ENCODE measurements around the gene PTPN23.
"Not testable (repeated sequence)": the region's sequence is repeated elsewhere in the genome, so short reads cannot be mapped to it uniquely, and the experiment has no call there.

The PTPN23 gene

DNA sequence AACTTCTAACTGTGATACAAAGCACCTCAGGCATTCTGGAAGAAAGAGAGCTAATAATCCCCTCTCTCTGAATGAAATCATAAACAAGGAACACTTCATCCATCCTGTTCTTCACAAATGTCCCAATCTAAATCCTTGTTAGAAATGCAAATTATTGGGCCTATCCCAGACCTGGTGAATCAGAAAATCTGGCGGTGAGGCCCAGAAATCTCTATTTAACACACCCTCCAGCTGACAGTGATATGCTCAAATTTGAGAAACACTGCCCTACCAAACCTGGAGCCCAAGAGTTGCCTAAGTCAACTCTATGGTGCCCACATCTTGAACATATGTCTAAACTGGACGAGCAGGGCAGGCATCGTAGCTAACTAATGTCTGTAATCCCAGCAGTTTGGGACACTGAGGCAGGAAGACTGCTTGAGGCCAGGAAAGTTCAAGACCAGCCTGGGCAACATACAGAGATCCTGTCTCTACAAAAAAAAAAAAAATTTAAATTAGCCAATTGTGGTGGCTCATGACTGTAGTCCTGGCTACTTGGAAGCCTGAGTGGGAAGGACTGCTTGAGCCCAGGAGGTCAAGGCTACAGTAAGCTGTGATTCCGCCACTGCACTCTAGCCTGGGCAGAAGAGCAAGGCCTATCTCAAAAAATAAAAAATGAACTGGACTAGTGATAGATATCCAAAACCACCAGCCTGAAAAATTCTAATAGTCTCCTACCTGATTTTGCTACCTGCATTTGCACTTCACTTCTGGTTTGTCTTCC, 71.8 kb downstream of the PTPN23 start:
- no peak for FAIRE-seq
- TF ChIP-seq, protein P1, sequence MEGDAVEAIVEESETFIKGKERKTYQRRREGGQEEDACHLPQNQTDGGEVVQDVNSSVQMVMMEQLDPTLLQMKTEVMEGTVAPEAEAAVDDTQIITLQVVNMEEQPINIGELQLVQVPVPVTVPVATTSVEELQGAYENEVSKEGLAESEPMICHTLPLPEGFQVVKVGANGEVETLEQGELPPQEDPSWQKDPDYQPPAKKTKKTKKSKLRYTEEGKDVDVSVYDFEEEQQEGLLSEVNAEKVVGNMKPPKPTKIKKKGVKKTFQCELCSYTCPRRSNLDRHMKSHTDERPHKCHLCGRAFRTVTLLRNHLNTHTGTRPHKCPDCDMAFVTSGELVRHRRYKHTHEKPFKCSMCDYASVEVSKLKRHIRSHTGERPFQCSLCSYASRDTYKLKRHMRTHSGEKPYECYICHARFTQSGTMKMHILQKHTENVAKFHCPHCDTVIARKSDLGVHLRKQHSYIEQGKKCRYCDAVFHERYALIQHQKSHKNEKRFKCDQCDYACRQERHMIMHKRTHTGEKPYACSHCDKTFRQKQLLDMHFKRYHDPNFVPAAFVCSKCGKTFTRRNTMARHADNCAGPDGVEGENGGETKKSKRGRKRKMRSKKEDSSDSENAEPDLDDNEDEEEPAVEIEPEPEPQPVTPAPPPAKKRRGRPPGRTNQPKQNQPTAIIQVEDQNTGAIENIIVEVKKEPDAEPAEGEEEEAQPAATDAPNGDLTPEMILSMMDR (IDR thresholded peaks at IDR 0.05; ENCODE audit: insufficient read depth, missing control alignments): no peak
- no peak for DNase-seq (ENCODE audit: insufficient read length, low spot score)

DNA sequence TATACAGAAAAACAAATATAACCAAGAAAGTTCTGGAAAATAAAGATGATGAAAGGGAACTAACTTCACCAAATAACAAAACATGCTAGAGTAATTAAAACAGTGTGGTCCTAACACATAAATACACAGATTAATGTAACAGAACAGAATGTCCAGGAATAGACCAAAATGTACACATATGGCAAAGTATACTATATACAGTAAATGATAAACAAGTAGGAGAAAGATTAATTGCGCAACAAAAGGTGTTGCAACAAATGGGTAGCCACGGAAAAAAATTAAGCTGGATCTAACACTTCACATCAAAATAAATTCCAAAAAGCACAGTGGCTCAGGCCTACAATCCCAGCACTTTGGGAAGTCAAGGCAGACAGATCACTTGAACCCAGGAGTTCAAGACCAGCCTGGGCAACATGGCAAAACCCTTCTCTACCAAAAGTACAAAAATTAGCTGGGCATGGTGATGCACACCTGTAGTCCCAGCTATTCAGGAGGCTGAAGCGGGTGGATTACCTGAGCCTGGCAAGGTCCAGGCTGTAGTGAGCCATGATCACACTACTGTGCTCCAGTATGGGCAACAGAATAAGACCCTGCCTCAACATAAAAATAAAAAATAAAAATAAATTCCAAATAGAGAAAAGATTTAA, 75.1 kb downstream of the PTPN23 start:
- no peak for DNase-seq (ENCODE audit: insufficient read length, low spot score)
- TF ChIP-seq, protein P1 (IDR thresholded peaks at IDR 0.05; ENCODE audit: insufficient read depth, missing control alignments): no peak
- FAIRE-seq: no peak

DNA sequence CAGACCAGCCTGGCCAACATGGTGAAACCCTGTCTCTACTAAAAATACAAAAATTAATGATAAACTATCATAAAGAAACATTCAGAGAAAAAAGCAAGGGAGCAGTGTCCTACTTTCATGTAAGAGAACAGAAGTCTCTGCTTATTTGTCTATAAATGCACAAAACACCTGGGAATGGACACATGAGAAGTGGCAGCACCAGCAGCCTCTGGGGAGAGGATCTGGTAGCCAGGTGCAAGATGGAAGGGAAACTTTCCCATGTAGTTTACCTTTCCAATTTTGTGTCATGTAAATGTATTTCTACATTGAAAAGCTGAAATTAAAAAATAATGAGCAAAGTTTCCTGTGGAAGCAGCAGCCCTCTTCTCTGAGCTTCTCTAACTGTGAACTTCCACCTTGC, 76.2 kb downstream of the PTPN23 start:
- no peak for DNase-seq (ENCODE audit: insufficient read length, low spot score)
- no peak for FAIRE-seq
- TF ChIP-seq, protein P1 (IDR thresholded peaks at IDR 0.05; ENCODE audit: insufficient read depth, missing control alignments): no peak

DNA sequence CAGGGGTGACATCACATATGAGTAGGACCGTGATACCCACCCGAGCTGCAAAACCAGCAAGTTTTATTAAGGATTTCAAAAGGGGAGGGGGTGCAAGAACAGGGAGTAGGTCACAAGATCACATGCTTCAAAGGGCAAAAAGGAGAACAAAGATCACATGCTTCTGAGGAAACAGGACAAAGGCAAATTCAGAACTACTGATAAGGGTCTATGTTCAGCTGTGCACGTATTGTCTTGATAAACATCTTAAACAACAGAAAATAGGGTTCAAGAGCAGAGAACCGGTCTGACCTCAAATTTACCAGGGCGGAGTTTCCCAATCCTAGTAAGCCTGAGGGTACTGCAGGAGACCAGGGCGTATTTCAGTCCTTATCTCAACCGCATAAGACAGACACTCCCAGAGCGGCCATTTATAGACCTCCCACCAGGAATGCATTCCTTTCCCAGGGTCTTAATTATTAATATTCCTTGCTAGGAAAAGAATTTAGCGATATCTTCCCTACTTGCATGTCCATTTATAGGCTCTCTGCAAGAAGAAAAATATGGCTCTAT, 78.8 kb downstream of the PTPN23 start:
- DNase-seq (ENCODE audit: insufficient read length, low spot score); FAIRE-seq: not testable (repeated sequence)

Measured in D721Med (cell line).